Neural progenitor cell (in vitro differentiated cells): ENCODE data around the gene HOXD11. TPM values are rescaled to one million over a fixed set of nuclear protein-coding genes. Genes with fewer than 3 reads are reported as not detected.

Experiments used
- DNase-seq: peaks from one replicate; pipeline ENCODE4 v3.0.0-alpha.2; 2016; ENCODE audit warnings: low spot score
- H2AFZ ChIP-seq: fragments of 200-600 bp; sonication (generic); replicated peaks from 2 replicates; pipeline ENCODE4 v1.6.1; 2016; ENCODE audit warnings: antibody characterized with exemption
- H3F3A ChIP-seq: fragments of 200-600 bp; sonication (generic); 2 replicates; pipeline ENCODE4 v1.6.1; 2016; ENCODE audit warnings: antibody characterized with exemption, low read depth
- H3K27ac ChIP-seq: fragments of 200-600 bp; sonication (generic); 2 replicates; pipeline ENCODE4 v1.5.1; 2016; ENCODE audit warnings: mild to moderate bottlenecking
- H3K27me3 ChIP-seq: fragments of 200-600 bp; sonication (generic); 2 replicates; pipeline ENCODE4 v1.6.1; 2016; ENCODE audit warnings: mild to moderate bottlenecking, moderate library complexity
- H3K36me3 ChIP-seq: fragments of 200-600 bp; sonication (generic); 2 replicates; pipeline ENCODE4 v1.5.1; 2016
- H3K4me1 ChIP-seq: fragments of 200-600 bp; sonication (generic); 2 replicates; pipeline ENCODE4 v1.6.1; 2016; ENCODE audit warnings: mixed run types
- H3K4me2 ChIP-seq: fragments of 200-600 bp; sonication (generic); 2 replicates; pipeline ENCODE4 v1.6.1; 2016
- H3K4me3 ChIP-seq: fragments of 200-600 bp; sonication (generic); 2 replicates; pipeline ENCODE4 v1.5.1; 2016
- H3K79me2 ChIP-seq: fragments of 200-600 bp; sonication (generic); 2 replicates; pipeline ENCODE4 v1.6.1; 2016; ENCODE audit warnings: low read depth
- H3K9ac ChIP-seq: fragments of 200-600 bp; sonication (generic); 2 replicates; pipeline ENCODE4 v1.6.1; 2016
- H3K9me3 ChIP-seq: fragments of 200-600 bp; sonication (generic); 2 replicates; pipeline ENCODE4 v1.5.1; 2016; ENCODE audit warnings: low read depth
- H4K20me1 ChIP-seq: fragments of 200-600 bp; sonication (generic); 2 replicates; pipeline ENCODE4 v1.6.1; 2016; ENCODE audit warnings: low read depth
- H3K27ac Mint-ChIP-seq: 3 replicates; pipeline ENCODE4 v1.8.0; 2021; ENCODE audit warnings: mixed read lengths
- H3K27me3 Mint-ChIP-seq: 2 replicates; pipeline ENCODE4 v1.8.0; 2022; ENCODE audit warnings: low read depth, mild to moderate bottlenecking, inconsistent platforms, moderate library complexity, mixed read lengths; ENCODE audit not compliant: insufficient read depth
- H3K36me3 Mint-ChIP-seq: 3 replicates; pipeline ENCODE4 v1.8.0; 2021; ENCODE audit warnings: mixed read lengths
- H3K4me1 Mint-ChIP-seq: 3 replicates; pipeline ENCODE4 v1.8.0; 2021; ENCODE audit warnings: mixed read lengths
- H3K4me3 Mint-ChIP-seq: 3 replicates; pipeline ENCODE4 v1.8.0; 2021; ENCODE audit warnings: mild to moderate bottlenecking, moderate library complexity, mixed read lengths
- H3K9me3 Mint-ChIP-seq: 3 replicates; pipeline ENCODE4 v1.8.0; 2020; ENCODE audit warnings: mixed read lengths
- EZH2 ChIP-seq: fragments of 200-600 bp; sonication (generic); IDR thresholded peaks from 2 replicates; pipeline ENCODE4 v1.6.1; 2017; ENCODE audit warnings: antibody characterized with exemption, mild to moderate bottlenecking, moderate library complexity
- EZH2phosphoT487 ChIP-seq: fragments of 200-600 bp; sonication (generic); IDR thresholded peaks from 2 replicates; pipeline ENCODE4 v1.6.1; 2017; ENCODE audit warnings: antibody characterized with exemption
- total RNA-seq: library from RNA; depleted of rRNA; stranded (reverse); fragments of >200 nt; gene quantifications from 2 replicates; pipeline ENCODE4 v1.2.3, GENCODE V29; 2015; ENCODE audit warnings: low replicate concordance
- TF ChIP-seq, protein P1 (sequence below): fragments of 200-600 bp; sonication (generic); IDR thresholded peaks from 2 replicates; pipeline ENCODE4 v1.5.1; 2017; ENCODE audit warnings: antibody characterized with exemption, mild to moderate bottlenecking

The HOXD11 gene
- total RNA-seq, 1 donor from 2014 or later, result not detected

DNA sequence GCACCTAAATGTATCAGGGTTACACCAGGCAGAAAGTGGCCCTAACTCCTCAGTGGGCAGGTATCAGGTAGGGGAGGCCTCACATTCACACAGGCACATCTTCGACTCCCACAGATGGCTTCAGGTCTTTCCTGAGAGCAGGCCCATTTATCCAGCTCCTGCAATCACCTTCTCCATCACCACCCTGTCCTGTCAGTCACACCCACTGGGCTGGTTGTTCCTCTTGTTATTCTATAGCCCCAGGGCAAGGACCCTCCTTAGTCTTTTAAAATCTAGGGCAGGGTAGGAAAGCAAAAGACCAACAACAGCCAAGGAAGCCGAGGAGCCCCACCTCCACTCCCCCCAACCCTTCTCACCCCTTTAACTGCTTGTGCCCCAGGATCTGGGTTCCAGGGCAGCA, 35.2 kb downstream of the HOXD11 start:
- Histone ChIP-seq H3F3A (no peaks in the 10 kb centered on the region), H2AFZ (no peak overlapping the region), H3K4me2 (no peak overlapping the region), H3K27ac (no peak overlapping the region), H3K36me3 (no peaks in the 10 kb centered on the region), H3K4me3 (no peak overlapping the region), H3K79me2 (no peaks in the 10 kb centered on the region), H3K27me3 (peaks cover 100% of the 10 kb centered on the region), H4K20me1 (peaks cover 26% of the 10 kb centered on the region), H3K4me1 (no peaks in the 10 kb centered on the region), H3K9me3 (no peaks in the 10 kb centered on the region), H3K9ac (no peak overlapping the region)
- Mint-ChIP-seq H3K27me3 (peaks cover 77% of the 10 kb centered on the region), H3K36me3 (no peaks in the 10 kb centered on the region), H3K9me3 (peaks cover 9% of the 10 kb centered on the region), H3K27ac (no peak overlapping the region), H3K4me3 (no peak overlapping the region), H3K4me1 (peaks cover 4% of the 10 kb centered on the region)
- TF ChIP-seq EZH2phosphoT487 (no peak), EZH2 (no peak)
- TF ChIP-seq, protein P1, sequence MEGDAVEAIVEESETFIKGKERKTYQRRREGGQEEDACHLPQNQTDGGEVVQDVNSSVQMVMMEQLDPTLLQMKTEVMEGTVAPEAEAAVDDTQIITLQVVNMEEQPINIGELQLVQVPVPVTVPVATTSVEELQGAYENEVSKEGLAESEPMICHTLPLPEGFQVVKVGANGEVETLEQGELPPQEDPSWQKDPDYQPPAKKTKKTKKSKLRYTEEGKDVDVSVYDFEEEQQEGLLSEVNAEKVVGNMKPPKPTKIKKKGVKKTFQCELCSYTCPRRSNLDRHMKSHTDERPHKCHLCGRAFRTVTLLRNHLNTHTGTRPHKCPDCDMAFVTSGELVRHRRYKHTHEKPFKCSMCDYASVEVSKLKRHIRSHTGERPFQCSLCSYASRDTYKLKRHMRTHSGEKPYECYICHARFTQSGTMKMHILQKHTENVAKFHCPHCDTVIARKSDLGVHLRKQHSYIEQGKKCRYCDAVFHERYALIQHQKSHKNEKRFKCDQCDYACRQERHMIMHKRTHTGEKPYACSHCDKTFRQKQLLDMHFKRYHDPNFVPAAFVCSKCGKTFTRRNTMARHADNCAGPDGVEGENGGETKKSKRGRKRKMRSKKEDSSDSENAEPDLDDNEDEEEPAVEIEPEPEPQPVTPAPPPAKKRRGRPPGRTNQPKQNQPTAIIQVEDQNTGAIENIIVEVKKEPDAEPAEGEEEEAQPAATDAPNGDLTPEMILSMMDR, result no peak
- DNase-seq, result no peak

DNA sequence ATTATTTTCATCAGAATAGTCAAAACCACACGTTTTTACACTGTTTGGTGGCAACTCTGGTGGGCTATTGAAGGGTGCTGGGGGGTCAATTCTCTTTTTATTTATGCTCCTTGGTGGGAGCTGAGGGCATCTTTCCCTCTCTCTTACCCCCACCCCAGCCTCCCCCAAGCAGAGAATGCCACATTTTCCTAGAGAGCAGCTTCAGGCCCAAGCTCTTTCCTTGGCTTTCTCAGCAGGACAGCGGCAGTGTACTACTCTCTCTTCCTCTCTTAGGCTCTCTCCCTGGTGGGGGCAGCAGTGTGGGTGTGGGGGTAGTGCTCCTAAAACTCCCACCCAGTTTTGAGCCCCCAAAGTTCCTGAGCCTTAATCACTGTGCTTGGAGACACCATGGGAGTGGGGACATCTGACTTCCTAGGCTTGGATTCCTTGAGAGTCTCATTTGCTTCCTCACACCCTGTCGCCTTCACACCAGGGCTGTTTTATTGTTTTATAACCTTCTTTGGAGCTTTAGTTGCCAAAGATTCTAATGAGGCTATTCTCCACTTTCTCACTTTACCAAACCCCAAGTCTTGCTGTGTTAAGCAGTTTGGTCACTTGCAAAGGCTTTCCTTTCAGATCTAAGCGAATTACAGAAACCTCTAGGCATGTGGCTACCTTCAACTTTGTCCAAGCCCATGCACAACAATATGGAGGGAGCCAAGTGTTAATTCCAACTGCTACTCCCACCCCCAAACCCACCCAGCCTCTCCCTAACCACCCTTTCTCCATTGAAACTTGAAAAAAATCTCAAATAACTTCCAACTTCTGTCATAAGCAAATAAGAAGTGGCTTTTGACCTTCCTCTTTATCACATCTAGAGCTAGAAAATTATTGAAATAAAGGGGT, 38.2 kb downstream of the HOXD11 start:
- Histone ChIP-seq H3K4me3 (no peak overlapping the region), H3K9me3 (no peaks in the 10 kb centered on the region), H3K27ac (no peak overlapping the region), H3K79me2 (no peaks in the 10 kb centered on the region), H2AFZ (no peak overlapping the region), H3K36me3 (no peaks in the 10 kb centered on the region), H3K27me3 (peaks cover 100% of the 10 kb centered on the region), H3K4me1 (no peaks in the 10 kb centered on the region), H3K9ac (no peak overlapping the region), H3F3A (no peaks in the 10 kb centered on the region), H4K20me1 (peaks cover 42% of the 10 kb centered on the region), H3K4me2 (no peak overlapping the region)
- H3K4me3 Mint-ChIP-seq, result no peak overlapping the region
- H3K27ac Mint-ChIP-seq, result no peak overlapping the region
- no peaks in the 10 kb centered on the region for H3K36me3 Mint-ChIP-seq
- no peak for DNase-seq
- H3K27me3 Mint-ChIP-seq, result peaks cover 80% of the 10 kb centered on the region
- no peak for TF ChIP-seq EZH2
- peaks cover 4% of the 10 kb centered on the region for H3K4me1 Mint-ChIP-seq
- no peaks in the 10 kb centered on the region for H3K9me3 Mint-ChIP-seq

DNA sequence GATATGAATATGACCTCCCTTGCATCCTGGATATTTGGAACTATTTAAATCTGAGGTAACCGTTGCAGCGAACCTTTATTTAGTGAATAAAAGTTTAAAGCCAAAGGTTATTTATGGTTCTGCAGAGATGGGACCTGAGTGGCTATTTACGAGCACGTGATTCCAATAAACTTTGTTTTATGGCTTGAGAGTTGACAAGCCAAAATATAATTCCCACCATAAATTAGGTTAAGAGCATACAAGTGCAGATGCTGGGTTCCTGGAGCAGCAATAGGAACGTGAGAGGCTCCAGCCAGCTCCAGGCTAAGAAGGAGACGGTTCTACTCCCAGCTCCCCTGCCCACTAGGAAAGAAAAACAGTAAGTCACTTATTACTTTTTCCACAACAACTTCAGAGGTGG, 39.0 kb downstream of the HOXD11 start:
- no peaks in the 10 kb centered on the region for H3K4me1 ChIP-seq
- no peak overlapping the region for H3K27ac ChIP-seq
- no peaks in the 10 kb centered on the region for H3K36me3 ChIP-seq
- H3K27ac Mint-ChIP-seq, result no peak overlapping the region
- H3K4me3 Mint-ChIP-seq, result no peak overlapping the region
- H2AFZ ChIP-seq, result no peak overlapping the region
- peaks cover 84% of the 10 kb centered on the region for H3K27me3 Mint-ChIP-seq
- no peak overlapping the region for H3K4me2 ChIP-seq
- no peak for DNase-seq
- peaks cover 2% of the 10 kb centered on the region for H3K4me1 Mint-ChIP-seq
- no peak overlapping the region for H3K4me3 ChIP-seq
- peaks cover 50% of the 10 kb centered on the region for H4K20me1 ChIP-seq
- TF ChIP-seq, protein P1, result no peak
- TF ChIP-seq EZH2 (no peak), EZH2phosphoT487 (no peak)
- H3K9ac ChIP-seq, result no peak overlapping the region
- H3K79me2 ChIP-seq, result no peaks in the 10 kb centered on the region
- H3K36me3 Mint-ChIP-seq, result no peaks in the 10 kb centered on the region
- peaks cover 100% of the 10 kb centered on the region for H3K27me3 ChIP-seq
- H3K9me3 ChIP-seq, result no peaks in the 10 kb centered on the region
- no peaks in the 10 kb centered on the region for H3F3A ChIP-seq
- H3K9me3 Mint-ChIP-seq, result peaks cover 2% of the 10 kb centered on the region

DNA sequence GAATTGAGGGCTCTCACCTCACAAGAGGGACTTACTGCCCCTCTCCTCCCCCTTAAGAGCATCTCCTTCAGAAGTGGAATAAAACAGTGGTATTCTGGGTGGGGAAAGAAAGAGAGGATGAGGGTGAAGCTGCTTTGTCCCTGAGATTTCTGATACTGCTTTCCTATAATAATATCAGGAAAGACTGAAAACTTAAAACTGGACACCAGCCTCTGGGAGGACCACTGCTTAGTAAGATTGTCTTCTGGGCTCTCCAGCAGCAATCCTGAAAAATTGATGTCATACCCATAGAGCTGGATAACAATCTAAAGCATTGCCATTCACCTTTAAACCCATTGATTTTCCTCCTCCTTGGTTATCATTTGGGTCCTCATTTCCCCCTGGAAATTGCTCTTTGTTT, 39.6 kb downstream of the HOXD11 start:
- TF ChIP-seq EZH2 (no peak), EZH2phosphoT487 (no peak)
- TF ChIP-seq, protein P1, result no peak
- Mint-ChIP-seq H3K36me3 (no peaks in the 10 kb centered on the region), H3K4me1 (no peaks in the 10 kb centered on the region), H3K27ac (no peak overlapping the region), H3K27me3 (peaks cover 84% of the 10 kb centered on the region), H3K9me3 (peaks cover 5% of the 10 kb centered on the region), H3K4me3 (no peak overlapping the region)
- Histone ChIP-seq H3K79me2 (no peaks in the 10 kb centered on the region), H3K4me1 (no peaks in the 10 kb centered on the region), H3K36me3 (no peaks in the 10 kb centered on the region), H3K4me3 (no peak overlapping the region), H3K4me2 (no peak overlapping the region), H4K20me1 (peaks cover 55% of the 10 kb centered on the region), H2AFZ (no peak overlapping the region), H3K27ac (no peak overlapping the region), H3K27me3 (peaks cover 100% of the 10 kb centered on the region), H3F3A (no peaks in the 10 kb centered on the region), H3K9me3 (no peaks in the 10 kb centered on the region), H3K9ac (no peak overlapping the region)
- no peak for DNase-seq
